ENCODE results near the gene ATP1A3.

The ATP1A3 gene

GRCh38 chr19:41924151-41925145 lies 69.6 kb downstream of the ATP1A3 start:
- TF ChIP-seq CTCF (IDR thresholded peaks at IDR 0.05; ENCODE audit: low read depth, low read length, missing control alignments), result no peak
- DNase-seq (ENCODE audit: extremely low read depth, low read depth), result no peak
- no peak overlapping the region for H3K4me3 ChIP-seq (replicated peaks; ENCODE audit: low read depth, low read length)

GRCh38 chr19:41923045-41923788 lies 70.8 kb downstream of the ATP1A3 start:
- DNase-seq (ENCODE audit: extremely low read depth, low read depth), result no peak
- no peak for TF ChIP-seq CTCF (IDR thresholded peaks at IDR 0.05; ENCODE audit: low read depth, low read length, missing control alignments)
- H3K4me3 ChIP-seq (replicated peaks; ENCODE audit: low read depth, low read length), result no peak overlapping the region

GRCh38 chr19:41922585-41922984 lies 71.4 kb downstream of the ATP1A3 start:
- H3K4me3 ChIP-seq (replicated peaks; ENCODE audit: low read depth, low read length), result no peak overlapping the region
- TF ChIP-seq CTCF (IDR thresholded peaks at IDR 0.05; ENCODE audit: low read depth, low read length, missing control alignments), result no peak
- no peak for DNase-seq (ENCODE audit: extremely low read depth, low read depth)

- no peak for TF ChIP-seq CTCF (IDR thresholded peaks at IDR 0.05; ENCODE audit: low read depth, low read length, missing control alignments)
- no peak for DNase-seq (ENCODE audit: extremely low read depth, low read depth)
- no peak overlapping the region for H3K4me3 ChIP-seq (replicated peaks; ENCODE audit: low read depth, low read length)
Measured at GRCh38 chr19:41921577-41922576, 72.2 kb downstream of the ATP1A3 start.

GRCh38 chr19:41920882-41921576 lies 73.0 kb downstream of the ATP1A3 start:
- DNase-seq (ENCODE audit: extremely low read depth, low read depth), result no peak
- H3K4me3 ChIP-seq (replicated peaks; ENCODE audit: low read depth, low read length), result no peak overlapping the region
- TF ChIP-seq CTCF (IDR thresholded peaks at IDR 0.05; ENCODE audit: low read depth, low read length, missing control alignments), result no peak

Data from HFF-Myc (cell line).